ENCODE results near the gene TSPAN14.

The TSPAN14 gene

DNA sequence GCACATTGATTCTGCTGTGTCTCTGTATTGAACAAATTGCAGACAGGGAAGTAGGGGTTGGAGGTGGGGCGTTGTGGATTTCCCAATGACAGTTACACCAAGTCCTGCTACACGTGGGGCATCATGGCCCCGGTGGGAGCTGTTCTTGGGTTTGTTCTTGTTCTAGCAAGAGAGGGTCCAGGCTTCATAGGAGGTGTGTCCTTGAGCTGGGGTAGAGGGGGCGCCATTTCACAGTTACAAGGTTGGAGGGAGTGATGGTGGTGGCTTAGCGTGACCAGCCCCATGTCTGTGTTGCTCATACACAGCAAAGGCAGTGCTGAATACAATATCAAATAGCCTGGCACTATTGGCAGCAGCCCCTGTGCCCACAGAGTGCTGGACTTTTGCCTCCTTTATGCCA, 99.3 kb downstream of the TSPAN14 start:
- DNase-seq: no peak

DNA sequence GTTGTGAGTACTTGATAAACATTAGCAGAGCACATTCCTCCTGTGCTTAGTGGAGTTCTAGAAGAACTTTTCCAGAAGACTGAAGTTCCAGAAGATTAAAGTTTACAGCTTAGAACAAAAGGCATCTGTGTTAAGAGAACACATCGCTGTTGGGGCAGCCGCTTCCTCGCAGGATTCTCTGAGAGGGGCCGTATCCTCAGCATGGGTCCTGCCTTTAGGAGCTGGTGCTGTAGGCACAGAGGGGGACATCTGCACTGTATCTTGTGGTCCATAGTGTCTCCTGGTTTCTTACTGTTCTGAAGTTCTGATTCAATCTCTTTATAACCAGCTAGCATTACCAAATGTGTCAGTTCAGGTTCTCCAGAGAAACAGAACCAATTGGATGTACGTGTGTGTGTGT, 99.9 kb downstream of the TSPAN14 start:
- no peak for DNase-seq

DNA sequence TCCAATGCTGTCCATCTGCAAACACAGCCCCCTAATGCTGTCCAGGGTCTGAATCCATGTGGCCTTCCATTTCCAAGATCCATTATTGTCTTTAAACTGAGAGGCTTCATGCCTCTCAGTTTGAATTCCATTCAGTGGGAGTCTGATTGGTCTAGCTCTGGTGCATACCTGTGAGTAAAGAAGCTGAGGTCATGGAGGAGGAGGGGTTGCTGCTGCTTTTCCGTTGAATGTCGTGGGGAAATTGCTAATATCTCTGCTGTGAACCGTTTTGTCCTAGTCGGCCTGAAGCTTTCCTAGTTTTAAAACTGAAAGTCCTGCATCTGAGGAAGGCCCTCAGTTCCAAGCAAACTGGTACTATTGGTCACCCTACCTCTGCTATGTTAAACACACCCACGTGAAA, 101.3 kb downstream of the TSPAN14 start:
- no peak for DNase-seq

- DNase-seq: no peak
Observed at GRCh38 chr10:80561950-80562349, 107.8 kb downstream of the TSPAN14 start.

DNA sequence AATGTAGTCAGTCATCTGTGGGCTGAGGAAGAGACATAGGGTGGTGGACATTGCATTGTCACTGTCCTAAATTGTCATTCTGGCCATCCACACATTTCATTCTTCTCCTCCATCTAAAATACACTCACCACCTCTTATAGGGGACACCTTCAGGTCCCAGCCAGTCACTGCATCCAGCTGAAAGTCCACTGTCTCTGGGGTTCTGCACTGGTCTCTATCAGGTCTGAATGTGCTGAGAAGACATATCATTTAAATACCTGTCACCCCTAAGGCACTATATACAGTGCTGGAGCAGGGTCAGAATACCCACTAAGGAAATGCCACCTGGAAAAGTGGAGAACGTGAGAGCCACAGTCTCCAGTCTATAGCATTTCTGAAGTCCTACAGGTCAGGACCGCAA, 113.2 kb downstream of the TSPAN14 start:
- no peak for DNase-seq

GRCh38 chr10:80569131-80569895, 115.2 kb downstream of the TSPAN14 start:
- no peak for DNase-seq

- DNase-seq: no peak
Observed at GRCh38 chr10:80571352-80571751, 117.2 kb downstream of the TSPAN14 start.

DNA sequence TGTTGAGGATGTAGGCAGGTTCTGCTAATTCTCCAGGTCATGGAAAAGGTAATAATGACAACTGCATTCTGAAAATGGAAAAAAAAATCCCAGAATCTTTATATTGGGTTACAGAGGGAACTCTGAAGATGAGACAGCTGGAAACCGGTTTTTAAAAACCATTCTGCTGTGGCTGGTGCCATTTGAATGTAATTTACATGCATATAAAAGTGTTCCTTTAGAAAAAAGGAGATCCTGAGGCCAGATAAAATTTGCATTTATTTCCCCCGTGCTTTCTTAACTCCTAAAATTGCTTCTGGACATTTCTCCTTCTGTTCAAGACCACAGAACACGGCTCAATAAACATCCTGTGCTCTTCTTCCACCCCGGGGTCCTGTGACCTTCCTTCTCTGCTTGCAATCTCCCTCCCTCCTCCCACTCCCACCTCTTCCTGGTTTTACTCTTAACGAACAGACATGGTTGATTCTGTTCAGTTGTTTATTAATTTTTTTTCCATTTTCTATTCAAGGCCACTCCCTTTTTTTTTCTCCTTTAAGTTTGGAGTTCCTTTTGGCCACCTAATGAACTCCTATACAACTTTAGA, 125.2 kb downstream of the TSPAN14 start:
- no peak for DNase-seq

GRCh38 chr10:80579849-80580637, 125.9 kb downstream of the TSPAN14 start:
- DNase-seq: no peak

DNA sequence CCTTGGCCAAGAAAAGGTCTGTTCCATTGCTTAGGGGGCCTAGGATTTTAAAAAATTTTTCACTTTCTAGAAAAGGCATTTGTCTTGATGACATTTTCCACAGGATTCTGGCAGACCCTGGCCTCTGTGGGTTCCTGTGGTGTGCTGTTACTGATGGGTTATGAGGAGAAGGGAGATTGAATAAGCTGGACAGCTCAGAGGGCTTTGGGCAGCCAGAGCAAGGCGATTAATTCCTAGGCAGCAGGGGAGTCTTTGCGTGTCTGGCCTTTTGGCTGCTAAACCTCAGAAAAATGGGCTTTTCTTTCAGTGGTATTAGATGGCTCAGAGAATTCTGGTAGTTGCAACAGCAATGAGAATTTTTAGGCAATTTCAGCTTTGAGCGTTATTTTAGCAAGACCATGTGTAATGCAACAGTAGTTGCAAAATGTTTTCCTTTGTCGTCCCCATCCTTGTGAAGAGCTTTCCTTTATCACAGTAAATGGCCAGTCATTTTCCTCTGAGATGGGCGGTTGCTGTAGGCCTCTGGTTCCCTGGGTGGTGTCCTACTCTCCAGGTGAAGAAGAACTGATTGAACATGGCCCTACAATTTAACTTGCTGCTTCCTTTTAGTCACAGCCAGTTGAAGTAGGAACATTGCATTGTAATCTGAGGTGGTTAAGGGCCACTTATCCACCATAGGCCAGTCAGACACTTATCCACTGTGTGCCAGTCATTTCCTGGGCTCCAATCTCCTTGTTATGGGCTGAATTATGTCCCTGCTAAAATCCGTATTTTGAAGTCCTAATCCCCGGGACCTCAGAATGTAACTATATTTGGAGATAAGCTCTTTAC, 126.7 kb downstream of the TSPAN14 start:
- no peak for DNase-seq

GRCh38 chr10:80581469-80581835, 127.3 kb downstream of the TSPAN14 start:
- no peak for DNase-seq

GRCh38 chr10:80582286-80582960, 128.3 kb downstream of the TSPAN14 start:
- no peak for DNase-seq

Measured in stimulated activated CD4-positive, alpha-beta T cell treated with anti-CD3 and anti-CD28 coated beads, Interleukin-4, amount 100 ng/mL, for 24 hours (primary cell).